SK-N-MC (cell line): ENCODE results near the gene MIF4GD.
"Not testable (repeated sequence)": the region's sequence is repeated elsewhere in the genome, so short reads cannot be mapped to it uniquely, and the experiment has no call there.

ENCODE experiments used
- DNase-seq: peaks from one replicate; pipeline ENCODE4 v3.0.0-alpha.2; 2011; ENCODE audit warnings: low read depth, low spot score
- H3K27ac ChIP-seq: fragments of 200-600 bp; sonication (generic); 2 replicates; pipeline ENCODE4 v1.5.1; 2016; ENCODE audit warnings: mixed run types
- H3K36me3 ChIP-seq: fragments of 200-600 bp; sonication (generic); 2 replicates; pipeline ENCODE4 v1.6.1; 2017; ENCODE audit warnings: antibody characterized with exemption, low read length, mixed read lengths; ENCODE audit not compliant: insufficient read depth
- H3K4me3 ChIP-seq: fragments of 200-600 bp; sonication (generic); 2 replicates; pipeline ENCODE4 v1.5.1; 2016
- H3K9ac ChIP-seq: fragments of 200-600 bp; sonication (generic); 2 replicates; pipeline ENCODE4 v1.8.0; 2017; ENCODE audit warnings: mixed run types, mixed read lengths; ENCODE audit not compliant: insufficient read length
- H3K9me3 ChIP-seq: fragments of 200-600 bp; sonication (generic); 2 replicates; pipeline ENCODE4 v1.6.1; 2017; ENCODE audit warnings: low read depth, mild to moderate bottlenecking, antibody characterized with exemption, low read length, moderate library complexity, mixed read lengths
- EZH2 ChIP-seq: fragments of 200-600 bp; sonication (generic); IDR thresholded peaks from one replicate; pipeline ENCODE4 v1.6.1; 2017; ENCODE audit warnings: antibody characterized with exemption
- FOXP2 ChIP-seq: optimal IDR thresholded peaks from 2 replicates; pipeline ENCODE3; 2011; ENCODE audit warnings: mild to moderate bottlenecking, moderate library complexity; ENCODE audit not compliant: insufficient read depth; ENCODE audit errors: extremely low read length, control extremely low read depth
- POLR2AphosphoS5 ChIP-seq: IDR thresholded peaks from 2 replicates; pipeline ENCODE4 v1.6.1; 2012; ENCODE audit warnings: mild to moderate bottlenecking, low read depth, low read length, borderline replicate concordance

MIF4GD gene

GRCh38 chr17:75313941-75314551 is 43.0 kb upstream of the MIF4GD start:
- DNase-seq: no peak
- TF ChIP-seq EZH2 (no peak), POLR2AphosphoS5 (no peak), FOXP2 (no peak)
- no peak overlapping the region for H3K9ac ChIP-seq

GRCh38 chr17:75308732-75309629 is 38.0 kb upstream of the MIF4GD start:
- no peaks in the 10 kb centered on the region for H3K9me3 ChIP-seq
- H3K27ac ChIP-seq: no peak overlapping the region
- no peak overlapping the region for H3K4me3 ChIP-seq
- no peak for DNase-seq
- no peak overlapping the region for H3K9ac ChIP-seq
- no peak for TF ChIP-seq EZH2
- TF ChIP-seq FOXP2: no peak
- no peak for TF ChIP-seq POLR2AphosphoS5
- no peaks in the 10 kb centered on the region for H3K36me3 ChIP-seq

More at GRCh38 chr17:75313941-75314551, 43.0 kb upstream of the MIF4GD start:
- H3K9me3 ChIP-seq: no peaks in the 10 kb centered on the region
- H3K36me3 ChIP-seq: no peaks in the 10 kb centered on the region; the same call in 1 of the 2 replicates
- no peak overlapping the region for H3K4me3 ChIP-seq
- no peak overlapping the region for H3K27ac ChIP-seq

- H3K36me3 ChIP-seq: no peaks in the 10 kb centered on the region
- H3K9me3 ChIP-seq: no peaks in the 10 kb centered on the region
- no peak overlapping the region for H3K27ac ChIP-seq
- no peak overlapping the region for H3K4me3 ChIP-seq
- no peak overlapping the region for H3K9ac ChIP-seq
- TF ChIP-seq FOXP2 (no peak), EZH2 (no peak), POLR2AphosphoS5 (no peak)
- no peak for DNase-seq
Measured at GRCh38 chr17:75307957-75308731, 37.1 kb upstream of the MIF4GD start.

GRCh38 chr17:75301502-75302206 is 30.6 kb upstream of the MIF4GD start:
- Histone ChIP-seq H3K9me3 (no peaks in the 10 kb centered on the region), H3K27ac (no peak overlapping the region), H3K36me3 (no peaks in the 10 kb centered on the region), H3K4me3 (no peak overlapping the region), H3K9ac (no peak overlapping the region)
- TF ChIP-seq EZH2 (no peak), POLR2AphosphoS5 (no peak), FOXP2 (no peak)
- no peak for DNase-seq

- no peak for DNase-seq
- TF ChIP-seq FOXP2 (no peak), EZH2 (no peak), POLR2AphosphoS5 (no peak)
- Histone ChIP-seq H3K36me3 (no peaks in the 10 kb centered on the region), H3K27ac (no peak overlapping the region), H3K9me3 (no peaks in the 10 kb centered on the region), H3K9ac (no peak overlapping the region), H3K4me3 (no peak overlapping the region)
Measured at GRCh38 chr17:75301049-75301448, 30.0 kb upstream of the MIF4GD start.

GRCh38 chr17:75300280-75300679 is 29.2 kb upstream of the MIF4GD start:
- Histone ChIP-seq H3K9ac (no peak overlapping the region), H3K4me3 (no peak overlapping the region), H3K36me3 (no peaks in the 10 kb centered on the region), H3K9me3 (no peaks in the 10 kb centered on the region), H3K27ac (no peak overlapping the region)
- no peak for TF ChIP-seq POLR2AphosphoS5
- no peak for TF ChIP-seq EZH2
- no peak for TF ChIP-seq FOXP2
- DNase-seq: no peak

GRCh38 chr17:75295201-75296158 is 24.4 kb upstream of the MIF4GD start:
- Histone ChIP-seq H3K9me3 (no peaks in the 10 kb centered on the region), H3K4me3 (no peak overlapping the region), H3K36me3 (no peaks in the 10 kb centered on the region), H3K9ac (no peak overlapping the region), H3K27ac (no peak overlapping the region)
- DNase-seq: no peak
- no peak for TF ChIP-seq POLR2AphosphoS5

- H3K27ac ChIP-seq, H3K4me3 ChIP-seq, H3K9me3 ChIP-seq, H3K36me3 ChIP-seq, DNase-seq, H3K9ac ChIP-seq: not testable (repeated sequence)
Measured at GRCh38 chr17:75292810-75293448, 21.9 kb upstream of the MIF4GD start.
